GM19463 (cell line): ENCODE results near the gene RPS14.
"Not testable (repeated sequence)": the region's sequence is repeated elsewhere in the genome, so short reads cannot be mapped to it uniquely, and the experiment has no call there.

Source experiments
- ATAC-seq: cut with Tn5 transposase; IDR thresholded peaks from one replicate; pipeline ENCODE4 v1.9.1; 2021; ENCODE audit warnings: mild to moderate bottlenecking, moderate library complexity; ENCODE audit not compliant: unreplicated experiment

Gene RPS14

GRCh38 chr5:150413902-150414790, 35.4 kb downstream of the RPS14 start:
- not testable (repeated sequence) for ATAC-seq

GRCh38 chr5:150413176-150413901, 36.2 kb downstream of the RPS14 start:
- no peak for ATAC-seq

GRCh38 chr5:150412319-150413175, 37.0 kb downstream of the RPS14 start, which contains the start of gene CD74:
Gene CD74, minus strand, starts transcription at chr5:150412910. Its CDS starts 161 bp downstream, at chr5:150412749.
- ATAC-seq = peak; percentile 70

GRCh38 chr5:150411245-150411979, 38.1 kb downstream of the RPS14 start:
- ATAC-seq = no peak

- ATAC-seq = no peak
Measured at GRCh38 chr5:150410524-150411244, 38.9 kb downstream of the RPS14 start.

- ATAC-seq = peak; percentile 30
Measured at GRCh38 chr5:150409638-150410523, 39.7 kb downstream of the RPS14 start.

GRCh38 chr5:150408231-150408943, 41.2 kb downstream of the RPS14 start:
- no peak for ATAC-seq

- no peak for ATAC-seq
Measured at GRCh38 chr5:150407096-150407720, 42.3 kb downstream of the RPS14 start.

GRCh38 chr5:150406723-150407095, 42.8 kb downstream of the RPS14 start:
- no peak for ATAC-seq

- no peak for ATAC-seq
Measured at GRCh38 chr5:150406103-150406722, 43.3 kb downstream of the RPS14 start.

GRCh38 chr5:150404941-150405816, 44.4 kb downstream of the RPS14 start:
- ATAC-seq = no peak

GRCh38 chr5:150404535-150404934, 45.0 kb downstream of the RPS14 start:
- ATAC-seq = no peak

GRCh38 chr5:150404121-150404520, 45.4 kb downstream of the RPS14 start:
- no peak for ATAC-seq

- no peak for ATAC-seq
Measured at GRCh38 chr5:150402901-150403342, 46.6 kb downstream of the RPS14 start.

GRCh38 chr5:150402229-150402773, 47.2 kb downstream of the RPS14 start:
- ATAC-seq = no peak
